Central memory CD8-positive, alpha-beta T cell (primary cell): ENCODE data around the gene MARCHF3.
"Not testable (repeated sequence)": the region's sequence is repeated elsewhere in the genome, so short reads cannot be mapped to it uniquely, and the experiment has no call there.

Source experiments
- ATAC-seq: fragments of 150-1000 bp; cut with Tn5 transposase; replicated peaks from 2 replicates; pipeline ENCODE4 v1.10.0; 2022; ENCODE audit warnings: mild to moderate bottlenecking, moderate FRiP score, moderate number of reproducible peaks; ENCODE audit not compliant: poor library complexity, severe bottlenecking; ENCODE audit errors: extremely low read depth
- DNase-seq, 2 donors: peaks; one replicate each; pipeline ENCODE4 v3.0.0; 2021; ENCODE audit warnings: low spot score in 2 of 2
- H3K27ac Mint-ChIP-seq: one replicate; pipeline ENCODE4 v1.8.0; 2022; ENCODE audit warnings: low read depth, mild to moderate bottlenecking, moderate library complexity, mixed read lengths
- H3K27me3 Mint-ChIP-seq: one replicate; pipeline ENCODE4 v1.8.0; 2022; ENCODE audit warnings: mixed read lengths
- H3K36me3 Mint-ChIP-seq: one replicate; pipeline ENCODE4 v1.8.0; 2022; ENCODE audit warnings: mild to moderate bottlenecking, moderate library complexity, mixed read lengths; ENCODE audit not compliant: insufficient read depth
- H3K4me1 Mint-ChIP-seq: one replicate; pipeline ENCODE4 v1.8.0; 2022; ENCODE audit warnings: mixed read lengths
- H3K4me3 Mint-ChIP-seq: one replicate; pipeline ENCODE4 v1.8.0; 2022; ENCODE audit warnings: mild to moderate bottlenecking, moderate library complexity, mixed read lengths
- H3K9me3 Mint-ChIP-seq: one replicate; pipeline ENCODE4 v1.8.0; 2022; ENCODE audit warnings: mixed read lengths

MARCHF3 gene

GRCh38 chr5:127005282-127005681, 25.1 kb downstream of the MARCHF3 start:
- H3K27me3 Mint-ChIP-seq: peaks cover 19% of the 10 kb centered on the region
- DNase-seq, H3K4me3 Mint-ChIP-seq, H3K4me1 Mint-ChIP-seq, ATAC-seq, H3K27ac Mint-ChIP-seq, H3K36me3 Mint-ChIP-seq, H3K9me3 Mint-ChIP-seq: not testable (repeated sequence)

- Mint-ChIP-seq H3K36me3 (no peaks in the 10 kb centered on the region), H3K9me3 (no peaks in the 10 kb centered on the region), H3K4me3 (no peak overlapping the region), H3K27ac (no peak overlapping the region), H3K4me1 (no peaks in the 10 kb centered on the region), H3K27me3 (peaks cover 19% of the 10 kb centered on the region)
- ATAC-seq: no peak
- DNase-seq: no peak
These were observed 25.6 kb downstream of the MARCHF3 start for GRCh38 chr5:127004721-127005120.

DNA sequence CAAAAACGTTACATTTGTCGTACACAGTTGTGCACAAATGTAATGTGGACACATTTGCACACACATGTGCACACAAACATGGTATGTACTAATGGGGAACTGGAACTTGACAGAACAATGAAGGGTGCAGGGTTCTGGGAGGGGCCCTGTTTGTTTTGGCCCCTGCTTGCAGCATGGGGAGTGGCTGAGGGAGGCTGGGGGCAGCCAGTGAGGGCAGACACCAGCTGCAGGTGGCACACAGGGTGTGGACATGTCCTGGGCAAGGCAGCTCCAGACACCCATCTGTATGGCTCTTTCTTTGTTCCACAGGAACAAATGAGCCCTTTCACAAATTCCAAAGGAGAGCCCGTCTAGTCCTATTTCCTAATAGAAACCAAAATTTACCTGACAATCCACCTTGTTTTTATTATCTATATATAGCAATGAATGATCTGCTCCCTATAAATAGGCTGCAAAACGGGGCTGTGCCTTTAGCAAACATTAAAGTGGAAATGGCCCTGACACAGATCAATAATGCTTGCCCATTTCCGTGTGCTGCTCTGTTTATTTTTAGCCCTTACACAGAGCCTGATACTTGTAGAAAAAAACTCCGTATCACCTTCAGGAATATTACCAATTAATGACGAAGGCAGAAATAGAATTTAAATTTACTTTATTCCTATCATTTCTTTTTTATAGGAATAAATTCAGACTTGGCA, 26.4 kb downstream of the MARCHF3 start:
- no peak for DNase-seq
- Mint-ChIP-seq H3K4me1 (no peaks in the 10 kb centered on the region), H3K4me3 (no peak overlapping the region), H3K36me3 (no peaks in the 10 kb centered on the region), H3K27me3 (peaks cover 19% of the 10 kb centered on the region), H3K9me3 (no peaks in the 10 kb centered on the region), H3K27ac (no peak overlapping the region)
- ATAC-seq: no peak

DNA sequence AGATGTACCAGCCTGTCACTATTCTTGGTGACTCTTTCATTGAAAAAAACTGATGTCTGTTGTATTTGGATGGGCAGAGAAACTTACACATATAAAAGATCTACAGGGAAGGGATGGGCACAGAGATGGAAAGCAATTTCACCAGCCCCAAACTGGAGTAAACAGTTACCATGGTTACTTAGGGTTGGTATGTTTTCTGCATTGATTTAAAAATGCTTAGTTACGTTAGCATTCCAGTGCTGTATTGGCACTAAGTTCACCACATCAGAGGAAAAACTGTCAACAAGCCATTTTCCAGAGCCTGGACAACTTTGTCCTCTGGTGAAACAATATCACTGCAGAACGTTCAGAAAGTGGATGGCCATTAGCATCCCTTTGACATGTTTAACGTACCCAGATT, 28.0 kb downstream of the MARCHF3 start:
- Mint-ChIP-seq H3K4me1 (no peaks in the 10 kb centered on the region), H3K9me3 (no peaks in the 10 kb centered on the region), H3K4me3 (no peak overlapping the region), H3K36me3 (no peaks in the 10 kb centered on the region), H3K27ac (no peak overlapping the region), H3K27me3 (peaks cover 25% of the 10 kb centered on the region)
- DNase-seq: no peak
- ATAC-seq: no peak

DNA sequence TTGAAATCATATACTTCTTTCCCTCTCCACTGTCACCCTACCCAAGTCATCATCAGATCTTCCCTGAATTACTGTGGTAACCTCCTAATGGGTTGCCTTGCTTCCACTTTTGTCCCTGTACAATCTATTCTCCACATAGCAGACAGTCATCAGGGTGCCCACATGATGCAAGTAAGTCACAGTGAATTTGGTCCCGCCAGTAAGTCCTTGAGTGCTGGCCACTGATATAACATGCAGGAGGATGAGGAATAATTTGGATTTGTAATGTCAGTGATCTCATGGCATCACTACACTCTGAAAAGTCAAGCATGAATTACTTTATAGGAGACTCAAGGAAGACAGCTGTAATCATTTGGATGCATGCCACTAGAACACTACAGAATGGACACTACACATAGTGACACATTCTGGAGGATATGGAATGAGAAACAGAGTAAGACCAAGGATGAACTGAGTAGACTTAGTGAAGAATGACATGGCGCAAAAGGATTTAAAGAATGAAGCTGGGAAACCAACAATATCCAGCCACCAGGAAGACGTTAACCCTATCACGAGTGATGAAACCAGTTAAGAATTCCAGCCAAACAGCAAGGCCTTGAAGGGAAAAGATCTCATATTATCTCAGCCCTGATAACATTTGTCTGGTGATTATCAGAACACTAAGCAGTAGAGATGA, 28.6 kb downstream of the MARCHF3 start:
- DNase-seq (no peak), ATAC-seq (no peak)
- Mint-ChIP-seq H3K27me3 (peaks cover 31% of the 10 kb centered on the region), H3K36me3 (no peaks in the 10 kb centered on the region), H3K9me3 (no peaks in the 10 kb centered on the region), H3K4me1 (no peaks in the 10 kb centered on the region), H3K4me3 (no peak overlapping the region), H3K27ac (no peak overlapping the region)

GRCh38 chr5:126998895-126999570, 31.3 kb downstream of the MARCHF3 start:
- Mint-ChIP-seq H3K4me3 (no peak overlapping the region), H3K27ac (no peak overlapping the region), H3K4me1 (no peaks in the 10 kb centered on the region), H3K27me3 (peaks cover 47% of the 10 kb centered on the region), H3K9me3 (no peaks in the 10 kb centered on the region), H3K36me3 (no peaks in the 10 kb centered on the region)
- ATAC-seq (no peak), DNase-seq (no peak)

- H3K4me1 Mint-ChIP-seq: no peaks in the 10 kb centered on the region
- DNase-seq (no peak), ATAC-seq (no peak)
- H3K36me3 Mint-ChIP-seq: no peaks in the 10 kb centered on the region
- H3K27ac Mint-ChIP-seq: no peak overlapping the region
- peaks cover 47% of the 10 kb centered on the region for H3K27me3 Mint-ChIP-seq
- no peak overlapping the region for H3K4me3 Mint-ChIP-seq
- no peaks in the 10 kb centered on the region for H3K9me3 Mint-ChIP-seq
These were observed 32.1 kb downstream of the MARCHF3 start for GRCh38 chr5:126998201-126998631.

DNA sequence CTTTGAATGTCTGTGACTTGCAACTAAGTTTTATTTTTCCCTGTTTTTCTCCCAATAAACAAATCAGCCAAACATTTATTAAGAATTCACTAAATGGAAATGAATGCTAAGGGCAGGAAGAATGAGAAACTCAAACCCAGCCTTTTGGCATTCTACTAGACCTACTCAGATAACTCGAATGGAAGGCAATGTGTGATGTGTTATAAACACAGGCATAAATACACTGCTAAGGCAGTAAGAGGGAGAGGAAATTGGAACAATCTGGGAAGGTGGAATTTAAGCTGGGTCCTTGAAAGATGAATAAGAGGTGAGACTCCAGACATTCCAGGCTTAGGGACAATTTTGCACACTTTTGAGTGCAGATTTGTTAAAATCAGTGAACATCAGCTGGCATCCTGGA, 34.7 kb downstream of the MARCHF3 start:
- Mint-ChIP-seq H3K4me1 (no peaks in the 10 kb centered on the region), H3K4me3 (no peak overlapping the region), H3K36me3 (no peaks in the 10 kb centered on the region), H3K9me3 (no peaks in the 10 kb centered on the region), H3K27ac (no peak overlapping the region), H3K27me3 (peaks cover 28% of the 10 kb centered on the region)
- DNase-seq: no peak
- ATAC-seq: no peak

DNA sequence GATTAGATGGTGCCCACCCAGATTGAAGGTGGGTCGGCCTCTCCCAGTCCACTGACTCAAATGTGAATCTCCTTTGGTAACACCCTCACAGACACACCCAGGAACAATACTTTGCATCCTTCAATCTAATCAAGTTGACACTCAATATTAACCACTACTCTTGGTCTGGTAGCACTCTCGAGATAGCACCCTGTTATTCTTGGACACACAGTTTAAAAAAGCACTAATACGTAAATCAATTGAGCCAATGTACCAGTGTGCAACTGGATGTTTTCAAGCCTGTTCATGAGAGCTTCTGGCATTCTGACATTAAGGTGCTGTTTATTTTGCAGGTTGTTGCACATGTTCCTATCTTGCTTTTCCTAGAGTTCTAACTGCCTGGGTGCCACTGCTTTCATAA, 35.3 kb downstream of the MARCHF3 start:
- Mint-ChIP-seq H3K9me3 (no peaks in the 10 kb centered on the region), H3K36me3 (no peaks in the 10 kb centered on the region), H3K4me1 (no peaks in the 10 kb centered on the region), H3K27me3 (peaks cover 28% of the 10 kb centered on the region), H3K4me3 (no peak overlapping the region), H3K27ac (no peak overlapping the region)
- no peak for ATAC-seq
- DNase-seq: no peak

DNA sequence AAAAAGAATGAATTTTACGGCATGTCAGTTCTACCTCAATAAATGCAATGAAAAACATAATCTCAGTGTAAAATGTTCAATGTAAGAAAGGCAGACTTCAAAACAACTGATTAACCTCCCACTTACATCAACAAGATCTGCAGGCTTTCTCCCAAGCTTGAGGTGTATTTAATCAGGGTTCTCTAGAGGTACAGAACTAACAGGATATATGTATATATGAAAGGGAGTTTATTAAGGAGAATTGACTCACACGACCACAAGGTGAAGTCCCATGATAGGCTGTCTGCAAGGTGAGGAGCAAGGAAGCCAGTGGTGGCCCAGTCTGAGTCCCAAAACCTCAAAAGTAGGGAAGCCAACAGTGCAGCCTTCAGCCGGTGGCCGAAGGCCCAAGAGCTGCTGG, 35.9 kb downstream of the MARCHF3 start:
- Mint-ChIP-seq H3K4me1 (no peaks in the 10 kb centered on the region), H3K27ac (no peak overlapping the region)
- no peak for ATAC-seq

GRCh38 chr5:126988021-126988569, 42.3 kb downstream of the MARCHF3 start:
- peak; percentile 60 for ATAC-seq
- H3K36me3 Mint-ChIP-seq: no peaks in the 10 kb centered on the region
- H3K4me3 Mint-ChIP-seq: peak overlapping the region; percentile 6
- H3K27ac Mint-ChIP-seq: peak overlapping the region; percentile 72
- H3K27me3 Mint-ChIP-seq: no peaks in the 10 kb centered on the region
- H3K9me3 Mint-ChIP-seq: no peaks in the 10 kb centered on the region
- DNase-seq: no peak
- peaks cover 7% of the 10 kb centered on the region for H3K4me1 Mint-ChIP-seq

More for the DNA sequence above, 35.9 kb downstream of the MARCHF3 start:
- Mint-ChIP-seq H3K4me3 (no peak overlapping the region), H3K36me3 (no peaks in the 10 kb centered on the region), H3K9me3 (no peaks in the 10 kb centered on the region), H3K27me3 (peaks cover 28% of the 10 kb centered on the region)
- no peak for DNase-seq

GRCh38 chr5:126987271-126987899, 43.0 kb downstream of the MARCHF3 start:
- Mint-ChIP-seq H3K9me3 (no peaks in the 10 kb centered on the region), H3K4me1 (peaks cover 7% of the 10 kb centered on the region), H3K4me3 (no peak overlapping the region), H3K27me3 (no peaks in the 10 kb centered on the region), H3K36me3 (no peaks in the 10 kb centered on the region), H3K27ac (no peak overlapping the region)
- DNase-seq: no peak
- ATAC-seq: peak; percentile 19
